Osteoblast (primary cell): ENCODE results near the gene SESTD1. TPM values are rescaled to one million over a fixed set of nuclear protein-coding genes. Genes with fewer than 3 reads are reported as not detected.

Source experiments
- DNase-seq: peaks from one replicate; pipeline ENCODE4 v3.0.0; 2011; ENCODE audit warnings: low spot score, mixed read lengths; ENCODE audit not compliant: insufficient read length; ENCODE audit errors: missing footprints
- H2AFZ ChIP-seq: 2 replicates; pipeline ENCODE4 v1.6.0; 2011; ENCODE audit warnings: mild to moderate bottlenecking, low read length
- H3K27ac ChIP-seq: 2 replicates; pipeline ENCODE4 v1.5.1; 2011; ENCODE audit warnings: mild to moderate bottlenecking, low read depth, low read length, moderate library complexity
- H3K27me3 ChIP-seq: 2 replicates; pipeline ENCODE4 v1.6.0; 2012; ENCODE audit warnings: mild to moderate bottlenecking, control low read depth, inconsistent platforms, low read length, moderate library complexity; ENCODE audit not compliant: insufficient read depth
- H3K36me3 ChIP-seq: 2 replicates; pipeline ENCODE4 v1.5.1; 2011; ENCODE audit warnings: mild to moderate bottlenecking, low read length, control low read depth, moderate library complexity; ENCODE audit not compliant: insufficient read depth
- H3K4me1 ChIP-seq: 2 replicates; pipeline ENCODE4 v1.5.1; 2011; ENCODE audit warnings: mild to moderate bottlenecking, low read length, control low read depth, moderate library complexity; ENCODE audit not compliant: insufficient read depth
- H3K4me2 ChIP-seq: 2 replicates; pipeline ENCODE4 v1.6.0; 2011; ENCODE audit warnings: mild to moderate bottlenecking, low read length; ENCODE audit not compliant: insufficient read depth
- H3K4me3 ChIP-seq: fragments of 200-600 bp; sonication (generic); 3 replicates; pipeline ENCODE4 v1.5.1; 2012; ENCODE audit warnings: mild to moderate bottlenecking, low read length, inconsistent platforms; ENCODE audit not compliant: insufficient read depth
- H3K79me2 ChIP-seq: 2 replicates; pipeline ENCODE4 v1.6.0; 2012; ENCODE audit warnings: mild to moderate bottlenecking, low read length, control low read depth, inconsistent platforms; ENCODE audit not compliant: insufficient read depth
- H3K9me3 ChIP-seq: 2 replicates; pipeline ENCODE4 v1.5.1; 2011; ENCODE audit warnings: low read depth, low read length, control low read depth
- H4K20me1 ChIP-seq: 2 replicates; pipeline ENCODE4 v1.6.0; 2012; ENCODE audit warnings: mild to moderate bottlenecking, low read length, control low read depth; ENCODE audit not compliant: insufficient read depth
- total RNA-seq: library from RNA; depleted of rRNA; stranded (reverse); fragments of >200 nt; gene quantifications from 2 replicates; pipeline ENCODE4 v1.2.3, GENCODE V29; 2012
- TF ChIP-seq, protein P1 (sequence below): IDR thresholded peaks from 2 replicates; pipeline ENCODE4 v1.5.1; 2011; ENCODE audit warnings: mild to moderate bottlenecking, low read depth, low read length, moderate library complexity; ENCODE audit errors: extremely low read depth

Gene SESTD1
- total RNA-seq, 1 donor = 51.0 TPM

DNA sequence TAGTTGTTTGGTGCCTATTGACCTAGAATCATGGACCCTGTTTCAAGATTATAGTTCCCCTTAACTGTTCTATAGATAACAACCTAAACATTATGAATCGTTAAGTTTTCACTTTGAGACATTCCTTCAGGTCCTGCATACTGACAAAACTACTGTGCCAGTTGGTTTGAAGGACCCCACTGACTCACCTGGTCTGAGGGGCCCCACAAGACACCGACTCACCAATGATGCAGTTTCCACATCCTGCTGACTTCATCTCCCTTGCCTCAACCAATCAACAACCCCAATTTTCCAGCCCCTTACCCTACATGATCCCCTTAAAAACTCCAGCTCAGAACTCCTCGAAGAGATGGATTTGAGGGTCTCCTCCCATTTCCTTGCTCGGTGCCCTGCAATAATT is 125.1 kb downstream of the SESTD1 start:
- no peak overlapping the region for H3K4me2 ChIP-seq
- DNase-seq = no peak
- H2AFZ ChIP-seq = no peak overlapping the region
- H3K9me3 ChIP-seq = no peaks in the 10 kb centered on the region
- H3K27ac ChIP-seq = no peak overlapping the region
- H3K36me3 ChIP-seq = peaks cover 21% of the 10 kb centered on the region
- H3K4me1 ChIP-seq = no peaks in the 10 kb centered on the region
- peaks cover 6% of the 10 kb centered on the region for H3K79me2 ChIP-seq
- TF ChIP-seq, protein P1, sequence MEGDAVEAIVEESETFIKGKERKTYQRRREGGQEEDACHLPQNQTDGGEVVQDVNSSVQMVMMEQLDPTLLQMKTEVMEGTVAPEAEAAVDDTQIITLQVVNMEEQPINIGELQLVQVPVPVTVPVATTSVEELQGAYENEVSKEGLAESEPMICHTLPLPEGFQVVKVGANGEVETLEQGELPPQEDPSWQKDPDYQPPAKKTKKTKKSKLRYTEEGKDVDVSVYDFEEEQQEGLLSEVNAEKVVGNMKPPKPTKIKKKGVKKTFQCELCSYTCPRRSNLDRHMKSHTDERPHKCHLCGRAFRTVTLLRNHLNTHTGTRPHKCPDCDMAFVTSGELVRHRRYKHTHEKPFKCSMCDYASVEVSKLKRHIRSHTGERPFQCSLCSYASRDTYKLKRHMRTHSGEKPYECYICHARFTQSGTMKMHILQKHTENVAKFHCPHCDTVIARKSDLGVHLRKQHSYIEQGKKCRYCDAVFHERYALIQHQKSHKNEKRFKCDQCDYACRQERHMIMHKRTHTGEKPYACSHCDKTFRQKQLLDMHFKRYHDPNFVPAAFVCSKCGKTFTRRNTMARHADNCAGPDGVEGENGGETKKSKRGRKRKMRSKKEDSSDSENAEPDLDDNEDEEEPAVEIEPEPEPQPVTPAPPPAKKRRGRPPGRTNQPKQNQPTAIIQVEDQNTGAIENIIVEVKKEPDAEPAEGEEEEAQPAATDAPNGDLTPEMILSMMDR = no peak
- H3K4me3 ChIP-seq = no peak overlapping the region
- H3K27me3 ChIP-seq = no peaks in the 10 kb centered on the region
- no peaks in the 10 kb centered on the region for H4K20me1 ChIP-seq

DNA sequence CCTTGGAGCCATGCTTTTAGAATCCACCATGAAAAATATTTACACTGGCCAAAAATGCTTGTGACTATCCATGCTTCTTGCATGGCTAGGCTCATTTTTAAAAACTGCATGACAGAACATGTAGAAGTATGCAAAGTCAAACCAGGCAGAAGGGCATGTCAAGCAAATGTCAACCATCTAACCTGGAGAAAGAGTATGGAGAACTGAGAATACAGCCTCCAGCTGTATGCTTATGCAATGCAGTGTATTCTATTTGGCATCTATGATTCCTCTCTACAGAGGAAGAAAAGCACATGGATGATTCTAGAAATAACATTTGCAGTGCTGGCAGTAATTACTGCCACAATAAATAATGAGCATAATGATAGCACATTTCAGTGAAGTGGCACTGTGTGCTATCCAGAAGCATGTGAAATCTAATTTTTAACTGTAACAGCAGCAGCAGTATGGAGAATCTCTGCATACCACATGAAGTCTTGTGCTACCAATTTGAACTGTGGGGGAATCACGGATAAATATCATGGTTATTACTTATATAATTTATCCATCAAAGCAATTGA is 127.4 kb downstream of the SESTD1 start:
- DNase-seq = no peak
- Histone ChIP-seq H3K4me1 (no peaks in the 10 kb centered on the region), H3K9me3 (no peaks in the 10 kb centered on the region), H3K27me3 (no peaks in the 10 kb centered on the region), H3K4me3 (no peak overlapping the region), H3K36me3 (peaks cover 14% of the 10 kb centered on the region), H2AFZ (no peak overlapping the region), H3K79me2 (peaks cover 6% of the 10 kb centered on the region), H3K27ac (no peak overlapping the region), H4K20me1 (no peaks in the 10 kb centered on the region), H3K4me2 (no peak overlapping the region)
- TF ChIP-seq, protein P1 = no peak

DNA sequence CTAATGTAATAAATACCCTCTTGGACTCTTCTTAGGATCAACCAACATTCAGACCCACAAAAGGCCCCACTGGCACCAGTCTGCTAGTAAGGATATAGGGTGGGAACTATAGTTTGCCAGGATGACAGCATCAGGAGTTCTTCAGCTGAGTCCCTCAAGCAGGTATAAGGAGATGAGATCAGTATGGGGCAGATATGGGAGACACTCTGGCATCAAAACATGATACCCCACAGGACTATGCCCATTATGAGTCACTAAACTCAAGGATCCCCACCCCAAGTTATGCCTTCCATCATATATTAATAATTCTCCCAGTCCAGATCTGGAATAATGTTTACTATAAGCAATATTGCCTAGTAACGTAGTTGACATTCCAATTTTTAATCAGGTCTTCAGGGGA is 131.6 kb downstream of the SESTD1 start:
- no peak for DNase-seq
- no peak overlapping the region for H2AFZ ChIP-seq
- H3K4me3 ChIP-seq = no peak overlapping the region

DNA sequence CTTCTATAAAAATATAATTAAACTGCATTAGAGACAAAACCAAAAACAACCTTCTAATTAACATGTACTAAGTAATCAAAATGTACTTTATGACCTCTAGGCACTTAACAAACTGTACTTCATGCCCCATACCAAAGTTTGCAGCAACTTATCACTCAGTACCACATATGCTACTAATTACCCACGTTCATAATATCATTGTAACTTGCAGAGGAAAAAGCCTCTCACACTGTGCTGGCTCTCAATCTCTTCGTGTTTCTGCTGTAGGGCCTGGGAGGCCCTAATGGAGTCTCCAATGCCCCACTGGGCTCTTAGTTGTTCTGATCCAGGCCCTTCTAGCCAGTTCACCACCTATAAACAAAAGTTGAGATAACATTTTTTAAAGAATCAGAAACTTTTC is 132.6 kb downstream of the SESTD1 start:
- Histone ChIP-seq H3K9me3 (no peaks in the 10 kb centered on the region), H3K79me2 (no peaks in the 10 kb centered on the region), H4K20me1 (no peaks in the 10 kb centered on the region), H3K4me2 (no peak overlapping the region), H3K27me3 (no peaks in the 10 kb centered on the region), H3K4me3 (no peak overlapping the region), H3K27ac (no peak overlapping the region), H3K36me3 (peaks cover 5% of the 10 kb centered on the region), H2AFZ (no peak overlapping the region), H3K4me1 (no peaks in the 10 kb centered on the region)
- no peak for DNase-seq
- TF ChIP-seq, protein P1 = no peak

More for the DNA sequence above, 131.6 kb downstream of the SESTD1 start:
- H4K20me1 ChIP-seq = no peaks in the 10 kb centered on the region
- H3K36me3 ChIP-seq = peaks cover 5% of the 10 kb centered on the region
- no peak overlapping the region for H3K4me2 ChIP-seq
- TF ChIP-seq, protein P1 = no peak
- H3K79me2 ChIP-seq = no peaks in the 10 kb centered on the region
- H3K27ac ChIP-seq = no peak overlapping the region
- H3K9me3 ChIP-seq = no peaks in the 10 kb centered on the region
- H3K4me1 ChIP-seq = no peaks in the 10 kb centered on the region
- H3K27me3 ChIP-seq = no peaks in the 10 kb centered on the region
